ENCODE data around the gene SMURF2.

The SMURF2 gene

DNA sequence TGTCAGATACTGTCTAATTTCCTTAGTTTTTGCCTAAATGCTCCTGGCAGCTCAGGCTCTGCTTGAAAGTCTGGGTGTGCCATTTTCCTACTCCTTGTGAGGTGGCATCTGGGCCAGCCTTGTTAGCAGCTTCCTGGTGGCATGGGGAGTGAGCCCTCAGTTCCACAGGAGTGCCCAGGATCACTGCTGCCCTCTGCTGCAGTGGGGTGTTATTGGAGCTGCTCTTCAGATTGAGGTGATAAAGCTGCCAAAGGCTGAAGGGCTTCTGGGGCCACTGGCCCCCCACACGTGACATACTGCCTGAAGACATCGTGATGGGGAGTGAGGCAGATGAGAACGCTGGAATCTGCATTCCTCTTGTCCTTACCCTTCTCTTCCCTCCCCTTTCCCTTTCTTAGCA lies 127.9 kb downstream of the SMURF2 start:
- DNase-seq: no peak

DNA sequence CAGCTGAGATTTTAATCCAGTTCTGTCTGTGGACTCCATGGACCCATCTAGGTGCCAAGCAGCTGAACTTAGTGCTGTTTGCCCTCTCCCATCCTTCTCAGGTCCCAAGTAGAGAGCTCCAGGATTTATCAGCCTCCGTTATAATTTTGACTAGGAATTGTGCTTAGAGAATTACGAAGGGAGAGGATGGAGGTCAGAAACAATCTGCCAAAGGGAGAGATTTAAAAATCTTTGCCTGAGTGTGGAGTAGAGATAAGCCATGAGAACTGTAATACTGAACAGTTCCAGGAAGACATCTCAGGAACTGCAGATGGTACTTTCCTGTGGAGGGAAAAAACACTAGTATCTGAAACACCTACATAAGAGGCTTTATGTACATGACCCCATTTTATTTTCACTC lies 128.3 kb downstream of the SMURF2 start:
- no peak for DNase-seq

DNA sequence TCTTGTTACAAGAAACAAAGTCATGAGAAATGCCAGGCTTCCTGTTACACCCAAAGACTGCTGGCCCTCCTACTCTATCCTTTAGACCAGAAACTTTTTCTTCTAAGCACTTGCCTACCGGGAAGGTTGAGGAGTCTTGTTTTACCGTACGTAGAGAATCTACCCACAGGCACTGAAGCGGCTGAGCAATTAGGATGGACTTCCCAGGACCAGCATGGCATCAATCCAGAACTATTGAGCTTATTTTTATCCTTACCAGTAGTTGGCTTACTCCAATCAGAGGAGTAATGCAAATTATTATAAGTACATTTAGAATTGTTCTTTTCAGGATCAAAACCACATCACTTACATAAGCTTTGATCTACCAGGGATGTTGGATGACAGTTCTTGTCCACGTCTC lies 129.7 kb downstream of the SMURF2 start:
- no peak for DNase-seq

DNA sequence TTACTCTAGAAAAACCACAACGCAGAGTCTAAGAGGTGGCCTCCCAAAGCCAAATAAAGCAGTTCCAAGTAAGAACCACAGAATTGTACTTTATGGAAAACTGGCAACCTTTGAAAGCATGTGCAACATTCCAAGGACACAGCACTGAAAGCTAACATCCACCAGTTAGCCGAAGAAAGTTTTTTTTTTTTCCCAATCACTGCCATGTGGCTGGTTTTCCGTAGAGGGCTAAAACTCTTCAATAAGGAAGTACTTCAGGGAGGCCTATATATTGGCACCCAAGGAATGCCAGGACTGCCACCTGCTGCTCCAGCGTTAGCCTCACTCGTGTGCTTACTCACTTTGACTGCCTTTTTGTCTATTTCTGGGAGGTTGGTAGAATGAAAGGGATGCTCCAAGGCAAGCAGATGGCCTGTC lies 130.1 kb downstream of the SMURF2 start:
- no peak for DNase-seq

DNA sequence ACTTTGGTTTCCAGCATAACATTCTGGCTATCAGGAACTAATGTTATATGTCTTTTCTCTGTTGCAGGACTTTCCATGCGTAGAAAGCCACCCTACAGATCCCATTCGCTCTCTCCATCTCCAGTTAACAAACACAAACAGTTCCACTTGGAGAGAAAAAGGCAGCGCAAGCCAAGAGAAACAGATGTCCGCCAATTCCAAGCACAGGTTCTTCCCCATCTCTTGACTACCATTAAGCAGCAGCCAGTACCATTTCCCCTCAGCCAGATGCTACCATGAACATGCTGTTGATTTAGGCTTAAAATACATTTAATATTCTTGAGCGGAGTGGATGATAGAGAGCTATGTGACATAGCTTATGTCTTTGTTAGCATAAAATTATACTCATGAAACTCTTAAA lies 132.9 kb downstream of the SMURF2 start:
- DNase-seq: no peak

DNA sequence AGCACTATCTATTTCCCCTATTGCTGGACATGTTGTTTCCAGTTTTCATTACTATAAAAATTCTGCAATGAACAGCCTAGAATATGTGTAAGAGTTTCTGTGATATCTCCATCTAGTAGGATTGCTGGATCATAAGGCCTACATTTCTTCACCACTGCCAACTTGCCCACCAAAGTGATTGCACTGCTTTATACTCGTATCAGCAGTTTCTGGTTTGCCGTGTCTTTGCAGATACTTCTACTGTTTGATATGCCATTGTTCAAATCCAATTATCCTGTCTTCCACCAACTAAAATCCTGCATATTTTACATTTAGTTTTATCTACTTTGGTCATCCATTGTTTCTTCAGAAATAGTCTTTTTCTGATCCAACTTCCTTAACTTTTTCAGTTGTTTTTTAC lies 134.2 kb downstream of the SMURF2 start:
- no peak for DNase-seq

DNA sequence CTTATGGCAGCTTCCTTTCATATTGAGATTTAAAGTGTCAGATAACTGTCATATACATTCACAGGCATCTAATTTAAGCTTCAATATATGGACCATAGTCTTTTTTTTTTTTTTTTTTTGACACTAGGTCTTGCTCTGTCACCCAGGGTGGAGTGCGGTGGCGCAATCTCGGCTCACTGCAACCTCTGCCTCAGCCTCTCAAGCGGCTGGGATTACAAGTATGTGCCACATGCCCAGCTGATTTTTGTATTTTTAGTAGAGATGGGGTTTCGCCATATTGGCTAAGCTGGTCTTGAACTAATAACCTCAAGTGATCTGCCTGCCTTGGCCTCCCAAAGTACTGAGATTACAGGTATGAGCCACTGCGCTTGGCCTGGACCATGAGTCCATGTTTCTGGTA lies 141.7 kb downstream of the SMURF2 start:
- DNase-seq: no peak

DNA sequence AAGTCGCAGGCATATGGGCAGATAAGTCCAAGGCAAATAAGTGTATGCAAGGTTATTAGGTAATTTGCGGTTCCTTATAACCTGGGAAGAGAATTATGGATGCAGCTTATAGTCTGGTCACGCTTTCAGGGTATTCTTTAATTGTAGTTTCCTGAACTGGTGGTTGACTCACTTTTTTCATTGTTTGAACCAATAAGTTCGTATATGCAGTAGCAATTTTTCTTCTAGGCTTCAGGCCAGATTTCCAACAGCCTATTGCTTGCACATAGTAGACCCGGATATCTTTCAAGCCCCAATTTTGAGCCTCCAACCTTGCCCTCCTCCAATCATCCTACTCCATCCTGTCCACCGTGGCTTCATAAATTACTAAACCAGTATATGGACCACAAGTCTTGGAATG lies 142.5 kb downstream of the SMURF2 start:
- DNase-seq: no peak

DNA sequence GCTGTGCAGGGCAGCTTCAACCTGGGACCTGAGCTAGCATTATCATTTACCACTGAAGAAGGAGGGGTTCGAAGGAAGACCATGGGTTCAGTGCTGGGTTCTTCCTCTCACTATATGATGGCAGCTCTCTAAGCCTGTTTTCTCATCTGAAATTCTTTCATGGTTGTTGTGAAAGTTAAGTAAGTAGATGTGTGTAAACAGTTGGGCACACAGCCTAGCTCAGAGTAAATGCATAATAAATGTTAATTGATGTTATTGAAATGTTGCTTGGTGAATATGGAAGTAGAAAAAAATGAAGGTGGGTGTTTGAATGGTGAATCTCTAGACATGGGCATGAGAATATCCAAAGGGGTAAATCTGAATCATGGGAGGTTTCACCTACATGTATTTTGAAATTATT lies 146.3 kb downstream of the SMURF2 start:
- no peak for DNase-seq

DNA sequence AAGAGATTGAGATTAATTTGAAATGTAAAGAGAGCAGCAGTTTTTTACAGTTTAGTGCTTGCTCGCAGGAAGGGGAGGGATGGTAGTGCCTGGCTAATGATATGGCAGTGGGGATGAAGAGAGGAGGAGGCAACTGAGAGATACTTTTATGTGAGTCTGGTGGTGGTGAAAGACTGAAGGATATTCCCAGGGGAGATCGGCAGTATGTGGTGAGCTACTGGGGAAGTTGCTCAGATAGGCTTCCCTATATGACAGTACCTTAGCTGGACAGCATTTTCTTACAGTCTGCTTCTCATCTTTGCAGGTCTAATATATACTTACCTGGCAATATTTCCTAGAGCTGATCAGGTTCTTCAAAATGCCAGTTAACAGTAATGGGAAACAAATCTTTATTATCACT lies 146.7 kb downstream of the SMURF2 start:
- DNase-seq: no peak

DNA sequence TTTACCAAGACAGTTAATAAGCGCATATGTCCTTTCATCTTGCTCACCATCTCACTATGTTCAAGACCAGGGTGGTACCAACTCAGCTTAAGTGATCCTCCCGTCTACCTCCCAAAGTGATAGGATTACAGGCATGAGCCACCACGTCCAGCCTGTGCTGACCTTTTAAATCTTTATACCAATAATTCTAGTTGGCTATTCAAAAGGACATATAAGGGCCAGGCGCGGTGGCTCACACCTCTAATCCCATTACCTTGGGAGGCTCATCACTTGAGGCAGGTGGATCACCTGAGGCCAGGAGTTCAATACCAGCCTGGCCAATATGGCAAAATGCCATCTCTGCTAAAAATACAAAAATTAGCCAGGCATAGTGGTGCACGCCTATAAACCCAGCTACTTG lies 152.9 kb downstream of the SMURF2 start:
- no peak for DNase-seq

DNA sequence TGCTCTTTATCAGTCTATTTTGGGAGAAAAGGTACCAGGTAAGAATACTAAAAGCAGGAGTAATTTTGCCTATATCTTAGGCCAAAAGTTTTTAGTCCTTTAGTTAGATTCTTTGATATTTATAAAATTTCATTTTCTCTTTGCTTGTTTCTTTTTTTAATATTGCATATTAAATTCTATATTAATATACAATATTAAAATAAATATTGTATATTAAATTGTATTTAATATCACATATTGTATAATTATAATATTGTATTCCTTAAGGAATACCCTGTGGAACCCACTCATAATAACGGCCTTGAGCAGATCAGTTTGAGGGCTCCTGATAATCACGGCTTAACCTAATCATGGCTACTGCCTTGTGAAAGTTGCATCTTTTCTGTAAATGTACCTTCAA lies 153.4 kb downstream of the SMURF2 start:
- DNase-seq: no peak

DNA sequence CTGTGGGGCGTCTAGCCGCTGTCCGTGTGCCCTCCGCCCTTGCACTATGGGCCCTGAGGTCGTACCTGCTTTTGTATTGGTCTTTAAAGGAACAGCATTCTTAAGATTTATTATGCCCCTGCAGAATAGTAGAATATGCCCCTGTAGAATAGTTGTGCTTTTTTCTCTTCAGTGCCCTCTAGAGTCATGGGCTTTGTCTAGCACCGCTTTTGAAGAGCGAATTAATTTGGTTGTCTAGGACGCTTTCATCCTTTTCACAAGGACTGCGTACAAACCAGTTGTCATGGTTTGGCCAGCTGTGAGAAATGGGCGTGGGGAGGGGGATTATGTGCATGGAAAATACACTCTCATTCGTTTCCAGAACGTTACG lies 154.7 kb downstream of the SMURF2 start:
- peak; percentile 79 for DNase-seq

DNA sequence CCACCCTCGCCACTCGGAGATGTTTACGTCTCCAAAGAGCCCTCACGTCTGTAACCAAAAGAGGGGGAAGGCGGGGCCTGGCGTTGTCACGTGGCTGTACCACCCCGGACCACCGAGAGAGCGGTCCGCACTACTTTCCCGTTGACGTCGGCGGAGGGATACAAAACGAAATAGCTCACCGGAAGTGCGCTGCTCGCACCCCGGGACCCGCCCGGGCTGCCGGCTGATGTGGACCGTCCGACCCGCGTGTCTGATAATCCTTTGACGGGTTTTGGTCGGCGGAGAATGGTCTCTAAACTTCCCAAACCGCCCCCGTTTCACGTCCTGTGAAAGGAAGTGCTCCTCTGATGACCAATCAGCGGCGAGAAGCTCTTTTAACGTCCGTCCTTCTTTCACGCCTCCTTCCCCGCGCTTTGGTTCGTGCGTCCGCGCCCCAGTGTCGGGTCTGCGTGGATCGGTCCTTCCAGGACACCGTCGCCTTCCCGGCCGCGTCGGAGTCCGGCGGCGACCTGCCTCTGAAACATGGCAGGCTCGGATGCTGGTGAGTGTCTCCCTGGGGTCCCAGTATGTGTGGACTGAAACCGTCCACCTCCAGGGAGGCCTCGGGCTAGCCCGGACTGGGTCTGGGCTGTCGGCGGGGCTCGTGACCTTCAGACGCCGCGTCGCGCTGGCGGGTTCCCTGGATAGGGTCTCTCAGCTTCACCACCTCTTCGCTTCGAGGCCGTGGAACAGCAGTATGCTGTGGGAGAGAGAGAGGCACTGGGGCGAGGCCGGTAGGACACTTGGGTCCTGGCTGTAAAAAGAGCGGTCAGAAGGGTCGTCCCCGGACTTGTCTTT lies 155.3 kb downstream of the SMURF2 start, which contains the start of gene CEP95:
Gene CEP95, plus strand, starts transcription at position 402 of the 837 bp plus-strand sequence. Its CDS starts 121 bp downstream, at position 523.
- no peak for DNase-seq

DNA sequence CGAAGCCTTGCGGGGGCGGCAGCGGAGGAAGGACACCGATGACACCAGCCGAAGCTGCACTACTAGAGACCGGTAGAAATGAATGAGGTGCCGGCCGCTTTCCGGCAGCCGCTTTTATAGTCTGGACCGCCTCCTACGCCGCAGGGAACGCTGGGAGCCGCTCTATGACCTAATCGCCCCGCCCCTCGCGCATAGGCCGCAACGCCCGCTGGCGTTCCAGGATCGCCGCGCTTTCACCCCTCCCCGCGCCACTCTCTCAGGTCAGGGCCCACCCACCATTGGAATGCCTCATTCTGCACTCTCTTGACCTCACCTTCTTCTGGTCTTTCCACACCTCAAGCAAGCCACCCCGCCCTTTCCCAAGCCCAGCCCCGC lies 155.9 kb downstream of the SMURF2 start, which contains the start of gene DDX5:
Gene DDX5, minus strand, starts transcription at position 89 of the 375 bp plus-strand sequence. CDS start 170 bp downstream, outside the sequence.
- DNase-seq: peak; percentile 97

DNA sequence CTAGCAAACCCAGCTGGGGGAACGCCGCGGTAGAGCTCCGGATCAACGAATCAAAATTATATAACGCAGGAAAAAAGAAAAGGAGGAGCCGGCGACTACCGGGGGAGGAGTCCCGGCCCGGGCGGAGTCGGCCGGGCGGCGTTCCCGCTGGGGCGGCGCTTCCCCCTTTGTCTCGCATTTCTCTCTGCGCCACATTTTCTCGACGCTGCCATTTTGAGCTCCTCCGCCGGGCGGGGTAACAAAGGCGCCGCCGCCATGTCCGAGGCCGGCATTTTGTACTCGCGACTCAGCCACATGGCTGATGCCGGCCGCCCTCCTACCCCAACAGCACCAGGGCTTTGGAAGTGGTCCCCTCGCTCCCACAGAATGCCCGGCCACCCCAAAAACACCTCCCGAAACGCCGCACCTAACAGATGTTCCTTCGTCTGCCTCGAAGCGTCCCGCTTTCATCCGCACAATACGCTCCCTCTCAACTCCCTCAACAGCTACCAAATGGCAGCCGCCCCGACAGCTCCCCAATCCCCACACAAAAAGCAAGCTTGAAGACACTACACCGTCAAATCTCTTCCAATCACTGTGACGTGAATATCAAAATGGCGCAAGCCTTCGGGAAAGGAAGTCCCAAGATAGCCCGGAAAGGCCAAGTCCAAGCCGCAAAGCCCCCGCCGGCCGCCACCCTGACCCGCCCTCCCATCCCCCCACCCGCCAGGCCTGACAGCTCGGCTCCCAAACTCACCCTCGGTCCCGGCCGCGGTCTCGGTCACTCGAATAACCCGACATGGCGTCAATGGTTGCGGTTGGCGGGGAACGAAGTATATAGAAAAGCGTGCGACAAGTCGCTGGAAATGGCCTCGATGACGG lies 156.5 kb downstream of the SMURF2 start:
- DNase-seq: peak; percentile 92

DNA sequence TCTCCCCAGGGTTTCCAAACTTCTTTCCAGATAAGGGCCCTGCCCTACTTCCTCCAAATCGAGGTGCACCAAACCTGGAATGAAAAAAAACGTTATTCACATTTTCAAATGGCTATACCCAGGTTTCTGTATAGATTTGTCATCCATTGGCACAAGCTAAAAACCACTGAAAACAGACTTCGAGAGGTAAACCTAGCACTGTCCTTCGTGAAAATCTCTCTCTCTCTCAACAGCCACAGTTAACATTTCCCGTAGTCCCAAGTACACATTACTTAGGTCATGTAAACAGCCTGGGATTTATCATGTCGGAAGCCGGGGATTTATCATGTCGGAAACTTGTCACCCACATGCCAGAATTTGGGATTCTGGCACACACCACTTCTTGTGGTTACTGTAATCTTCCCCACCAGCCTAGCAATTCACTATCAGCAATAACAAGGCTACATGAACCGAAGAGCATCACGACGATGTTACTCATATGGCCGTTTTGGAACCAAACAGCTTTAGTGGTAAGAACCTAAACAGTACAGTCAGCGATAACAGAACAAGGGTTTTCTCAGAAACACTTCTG lies 157.3 kb downstream of the SMURF2 start:
- no peak for DNase-seq

DNA sequence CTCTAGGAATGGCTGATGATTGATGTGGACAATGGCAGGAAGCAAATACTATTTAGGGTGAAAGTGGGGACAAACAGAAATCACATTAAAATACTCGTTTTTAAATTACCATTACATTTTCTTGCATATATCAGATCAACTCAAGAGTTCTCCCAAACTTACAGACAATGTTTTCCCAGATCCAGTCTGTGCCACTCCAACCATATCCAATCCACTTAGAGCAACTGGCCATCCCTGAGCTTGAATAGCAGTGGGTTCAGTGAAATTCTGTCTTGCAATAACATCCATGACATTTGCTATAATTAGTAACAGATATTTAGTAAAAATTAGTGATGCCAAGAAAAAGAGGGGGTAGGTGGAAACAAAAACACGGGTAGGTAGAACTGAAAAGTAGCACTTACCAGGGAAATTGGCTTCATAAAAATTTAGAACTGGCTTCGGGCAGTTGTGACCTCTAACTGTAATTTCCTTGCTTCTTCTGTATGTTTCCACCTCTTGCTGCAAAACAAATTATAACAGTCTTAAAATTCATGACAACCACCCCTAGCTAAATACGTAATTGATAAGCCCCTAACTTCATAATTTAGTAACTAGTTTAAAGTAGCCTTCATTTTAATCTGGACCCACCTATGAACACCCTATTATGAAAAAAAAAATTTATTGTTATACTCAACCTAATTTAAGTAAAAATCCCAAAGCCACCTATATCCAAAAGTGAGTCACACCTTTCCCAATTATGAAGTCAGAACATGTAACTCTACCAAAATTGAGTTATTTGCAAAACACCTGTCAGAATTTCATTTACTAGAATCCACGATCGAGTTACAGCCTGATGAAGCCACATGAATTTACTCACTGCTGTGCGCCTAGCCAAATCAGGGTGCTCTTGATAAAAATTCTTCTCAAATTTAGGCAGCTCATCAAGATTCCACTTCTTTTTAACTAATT lies 158.0 kb downstream of the SMURF2 start:
- DNase-seq: no peak

DNA sequence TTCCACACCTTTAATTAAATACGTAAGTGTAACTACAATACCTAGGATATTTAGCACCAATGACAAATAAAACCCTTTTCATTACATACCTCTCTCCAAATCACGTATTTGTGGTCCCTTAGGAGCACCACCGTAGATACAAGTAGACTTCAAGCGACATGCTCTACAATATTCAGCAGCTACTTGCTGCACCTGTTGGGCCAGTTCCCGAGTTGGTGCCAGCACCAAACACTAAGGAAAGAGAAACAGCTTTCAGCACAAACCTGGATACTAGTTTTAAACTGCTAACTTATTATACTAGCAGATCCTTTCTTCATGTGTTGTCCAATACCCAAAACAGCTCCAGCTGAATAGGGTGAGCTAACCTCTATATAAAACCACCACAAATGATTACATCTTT lies 158.8 kb downstream of the SMURF2 start:
- peak; percentile 10 for DNase-seq

DNA sequence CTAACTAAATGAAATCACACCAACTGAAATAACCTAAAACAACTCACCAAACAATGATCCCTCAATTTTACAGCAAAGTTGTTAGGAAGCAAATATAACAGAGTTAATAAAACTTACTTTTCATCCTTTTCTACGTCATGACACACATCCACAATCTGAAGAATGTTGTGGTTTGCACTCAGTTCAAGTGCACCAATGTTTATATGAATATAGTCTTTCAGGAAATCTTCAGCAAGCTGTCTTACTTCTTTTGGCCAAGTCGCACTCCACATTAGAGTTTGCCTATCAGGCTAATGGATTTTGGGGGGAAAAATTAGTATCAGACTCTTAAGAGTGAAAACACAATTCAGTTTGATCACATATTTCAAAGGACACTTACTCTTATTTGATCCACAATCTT lies 159.3 kb downstream of the SMURF2 start:
- DNase-seq: peak; percentile 12

DNA sequence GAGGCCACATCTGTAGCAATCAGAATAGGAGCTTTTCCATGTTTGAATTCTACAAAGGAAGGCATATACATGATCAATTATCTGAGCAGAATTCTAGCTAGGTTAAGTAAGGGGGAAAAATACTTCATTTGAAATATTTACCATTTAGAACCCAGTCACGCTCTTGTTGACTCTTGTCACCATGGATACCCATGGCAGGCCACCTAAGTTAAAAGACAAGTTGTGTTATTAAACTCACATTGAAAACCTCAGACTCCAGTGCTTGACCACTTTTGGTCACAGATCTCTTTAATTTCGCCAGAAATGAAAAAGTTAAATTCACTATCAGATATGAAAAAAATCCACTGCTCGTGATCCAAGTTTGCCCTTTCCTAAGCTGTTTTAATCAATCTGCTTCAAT lies 160.1 kb downstream of the SMURF2 start:
- peak; percentile 20 for DNase-seq

Data from CD4-positive, alpha-beta T cell treated with Interleukin-10 for 1 hour (primary cell).